GM12891 (cell line): ENCODE data around the gene WASHC4.

Experiments used
- POLR2A ChIP-seq: IDR thresholded peaks from 2 replicates; pipeline ENCODE4 v1.6.1; 2011; ENCODE audit warnings: low read depth, low read length, control low read depth
- POLR2AphosphoS5 ChIP-seq: IDR thresholded peaks from 2 replicates; pipeline ENCODE4 v1.6.1; 2011; ENCODE audit warnings: low read depth, low read length, control low read depth
- TAF1 ChIP-seq: IDR thresholded peaks from 2 replicates; pipeline ENCODE4 v1.6.1; 2011; ENCODE audit warnings: low read depth, low read length, control low read depth

DNA sequence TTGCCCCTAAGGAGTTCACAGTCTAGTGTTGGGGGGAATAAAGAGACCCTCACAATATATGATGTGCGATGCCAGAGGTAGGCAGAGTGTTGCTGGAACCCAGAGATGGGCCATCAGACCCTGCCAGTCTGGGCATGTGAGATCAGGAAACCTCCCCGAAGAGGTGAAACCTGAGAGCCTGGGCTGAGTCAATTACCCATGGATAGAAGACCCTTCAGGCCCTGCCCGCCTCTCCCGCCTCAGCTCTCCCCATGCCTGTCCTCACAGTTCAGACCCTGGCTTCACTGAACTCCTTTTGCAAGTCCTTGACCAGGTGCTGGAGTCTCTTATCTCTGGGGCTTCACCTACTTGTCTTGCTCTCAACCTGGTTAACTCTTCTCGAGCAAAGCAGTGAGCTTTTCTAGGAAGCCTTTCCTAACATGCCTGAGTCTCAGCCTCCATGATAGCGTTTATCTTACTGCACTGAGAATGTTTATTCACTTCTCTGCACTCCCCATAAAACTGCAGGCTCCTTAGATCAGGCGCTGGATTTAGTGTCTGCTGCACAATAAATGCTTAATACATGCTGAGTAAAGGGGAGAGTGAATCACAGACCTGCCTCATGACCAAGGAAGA lies 42.9 kb upstream of the WASHC4 start:
- TF ChIP-seq POLR2A (no peak), POLR2AphosphoS5 (no peak), TAF1 (no peak)
